GM12873 (cell line): ENCODE data around the gene EEFSEC.

Experiments
- CTCF ChIP-seq: IDR thresholded peaks from 2 replicates; pipeline ENCODE4 v1.5.1; 2012; ENCODE audit warnings: low read depth, mild to moderate bottlenecking, moderate library complexity, low read length, control low read depth; ENCODE audit not compliant: insufficient read depth; ENCODE audit errors: missing control alignments

The EEFSEC gene

GRCh38 chr3:128348805-128349531 is 195.7 kb downstream of the EEFSEC start:
- no peak for TF ChIP-seq CTCF

DNA sequence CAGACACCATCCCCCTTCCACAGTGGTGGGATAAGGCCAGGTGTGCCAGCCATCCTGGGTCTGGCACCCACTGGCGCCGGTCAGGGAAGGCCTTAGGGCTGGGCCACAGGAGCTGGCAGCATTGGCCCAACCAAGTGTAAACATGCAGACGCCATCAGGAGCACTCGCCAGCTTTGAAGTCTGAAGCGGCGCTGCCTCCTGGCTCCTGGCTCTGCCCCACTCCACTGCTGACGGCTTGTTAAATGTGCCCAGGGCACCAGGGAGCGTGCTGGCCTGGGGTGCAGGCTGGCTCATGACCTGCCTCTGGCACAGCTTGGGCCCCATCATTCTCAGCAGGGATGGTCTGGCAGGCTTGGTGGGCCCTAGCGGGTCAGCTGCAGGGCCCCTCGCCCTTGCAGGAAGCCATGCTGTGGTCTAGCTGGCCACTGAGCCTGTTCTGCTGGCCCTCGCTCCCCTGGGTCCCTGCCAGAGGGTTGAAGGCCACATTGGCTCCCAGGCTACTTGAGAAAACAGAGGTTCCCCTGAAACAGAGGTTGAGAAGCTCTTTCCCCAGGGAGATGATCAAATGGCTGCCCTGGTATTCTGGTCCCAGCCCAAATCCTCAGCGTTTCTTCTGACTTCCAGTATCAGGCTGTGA is 196.8 kb downstream of the EEFSEC start:
- no peak for TF ChIP-seq CTCF

- TF ChIP-seq CTCF, result no peak
Measured at GRCh38 chr3:128351546-128351945, 198.3 kb downstream of the EEFSEC start.

- no peak for TF ChIP-seq CTCF
Measured at GRCh38 chr3:128352326-128352725, 199.0 kb downstream of the EEFSEC start.

DNA sequence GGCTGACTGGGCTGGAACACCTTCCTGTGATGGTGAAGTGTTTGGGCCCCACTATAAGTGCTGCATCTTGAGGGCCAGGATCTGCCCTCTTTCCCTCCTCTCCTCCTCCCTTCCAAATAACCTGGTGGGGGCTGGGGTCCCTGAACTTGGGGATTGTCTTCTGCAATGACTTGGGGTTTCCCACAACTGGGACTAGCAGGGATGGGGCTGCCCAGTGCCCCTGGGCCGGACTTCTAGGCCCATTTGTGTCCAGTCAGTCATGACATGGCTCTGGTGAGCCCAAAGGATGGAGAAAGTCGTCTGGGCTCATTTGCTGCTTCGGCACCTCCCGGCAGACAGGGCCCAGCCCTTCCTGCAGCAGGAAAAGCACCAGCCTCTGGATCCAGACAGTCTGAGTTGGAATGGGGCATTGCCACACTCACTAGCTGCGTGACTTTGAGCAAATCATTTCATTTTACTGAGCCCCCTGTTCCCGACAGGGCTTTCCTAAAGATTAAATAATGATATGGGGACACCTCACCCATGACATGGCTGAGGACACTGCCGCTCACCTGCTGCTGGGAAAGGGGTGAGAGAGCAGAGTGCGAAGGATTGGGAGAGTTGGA is 200.2 kb downstream of the EEFSEC start:
- no peak for TF ChIP-seq CTCF

GRCh38 chr3:128353991-128354687 is 200.9 kb downstream of the EEFSEC start:
- no peak for TF ChIP-seq CTCF
